ENCODE results near the gene TAP2. TPM values are rescaled to one million over a fixed set of nuclear protein-coding genes. Genes with fewer than 3 reads are reported as not detected.

Gene TAP2
- total and polyA plus RNA-seq, 2 of the 13 experiments (the other 11 are each of a cell fraction or from before 2014, with no cell fraction given), result 10.3 to 17.6 TPM

DNA sequence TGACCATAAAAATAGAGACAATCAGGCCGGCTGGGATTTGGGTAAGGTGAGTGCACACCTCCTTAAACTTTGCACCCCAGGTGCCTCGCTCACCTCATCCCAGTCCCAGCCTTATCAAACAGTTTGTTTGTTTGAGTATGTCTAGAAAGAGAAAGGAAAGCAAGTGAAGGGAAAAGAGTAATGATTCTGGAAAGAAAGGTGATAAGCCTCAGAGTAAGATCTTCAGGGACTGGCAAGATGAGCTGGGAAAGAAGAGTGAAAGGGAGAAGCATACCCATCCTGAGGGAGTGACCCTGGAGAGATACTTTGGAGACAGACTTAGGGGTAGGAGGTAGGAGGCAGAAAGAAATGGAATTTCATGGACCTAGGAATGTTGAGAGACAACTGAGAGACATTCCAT lies 1.7 kb downstream of the TAP2 start:
- peaks cover 4 to 7% of the 10 kb centered on the region in 2 experiments; a peak in 2 of 5 replicates for H3K36me3 ChIP-seq (replicated peaks in 1 of 2; ENCODE audit: control insufficient read depth in 1 of 2, insufficient read depth in 2 of 2, low read length in 2 of 2)
- DNase-seq (ENCODE audit: low spot score) (no peak), FAIRE-seq (no peak), ATAC-seq (no peak)
- no peak overlapping the region for H3K4me3 ChIP-seq (replicated peaks in 1 of 3; ENCODE audit: insufficient read depth in 1 of 3, low read depth in 2 of 3, low read length in 3 of 3)
- POLR2A ChIA-PET, result no interaction called here
- peaks cover 14% of the 10 kb centered on the region for H3K4me1 ChIP-seq (ENCODE audit: insufficient read depth, low read length)
- no peak overlapping the region for H3K27ac ChIP-seq (ENCODE audit: extremely low read length, insufficient read depth, low read length)
- in situ Hi-C loops (cut with HindIII; ENCODE audit: extremely low pct_ligation_motif_present, low pct_unique_long_range_greater_than_20kb), result no loop called here
- no peak overlapping the region for H3K9ac ChIP-seq (ENCODE audit: insufficient read depth, low read depth, low read length)
- H3K27me3 ChIP-seq (ENCODE audit: control insufficient read depth in 1 of 2, insufficient read depth in 2 of 2, low read length in 2 of 2), result no peaks in the 10 kb centered on the region
- intact Hi-C loops (cut with micrococcal nuclease; ENCODE audit: unreplicated experiment), result no loop called here
- no peak overlapping the region for H2AFZ ChIP-seq (ENCODE audit: low read length)
- H3K9me3 ChIP-seq (ENCODE audit: low read length), result no peaks in the 10 kb centered on the region
- H3K4me2 ChIP-seq (ENCODE audit: low read depth, low read length), result no peak overlapping the region
- no peak for TF ChIP-seq GATA4 (IDR thresholded peaks at IDR 0.05; ENCODE audit: borderline replicate concordance, low read depth)
- TF ChIP-seq RNF2 (conservative IDR thresholded peaks at IDR 0.05; ENCODE audit: low read depth), result no peak
- no peak for TF ChIP-seq SRSF9 (IDR thresholded peaks at IDR 0.05; ENCODE audit: borderline replicate concordance, insufficient read depth, low read depth, low read length, poor library complexity, severe bottlenecking)
- TF ChIP-seq, protein P1, sequence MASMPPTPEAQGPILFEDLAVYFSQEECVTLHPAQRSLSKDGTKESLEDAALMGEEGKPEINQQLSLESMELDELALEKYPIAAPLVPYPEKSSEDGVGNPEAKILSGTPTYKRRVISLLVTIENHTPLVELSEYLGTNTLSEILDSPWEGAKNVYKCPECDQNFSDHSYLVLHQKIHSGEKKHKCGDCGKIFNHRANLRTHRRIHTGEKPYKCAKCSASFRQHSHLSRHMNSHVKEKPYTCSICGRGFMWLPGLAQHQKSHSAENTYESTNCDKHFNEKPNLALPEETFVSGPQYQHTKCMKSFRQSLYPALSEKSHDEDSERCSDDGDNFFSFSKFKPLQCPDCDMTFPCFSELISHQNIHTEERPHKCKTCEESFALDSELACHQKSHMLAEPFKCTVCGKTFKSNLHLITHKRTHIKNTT (CRISPR knock-in tag; IDR thresholded peaks at IDR 0.05), result no peak
- TF ChIP-seq, protein P2, sequence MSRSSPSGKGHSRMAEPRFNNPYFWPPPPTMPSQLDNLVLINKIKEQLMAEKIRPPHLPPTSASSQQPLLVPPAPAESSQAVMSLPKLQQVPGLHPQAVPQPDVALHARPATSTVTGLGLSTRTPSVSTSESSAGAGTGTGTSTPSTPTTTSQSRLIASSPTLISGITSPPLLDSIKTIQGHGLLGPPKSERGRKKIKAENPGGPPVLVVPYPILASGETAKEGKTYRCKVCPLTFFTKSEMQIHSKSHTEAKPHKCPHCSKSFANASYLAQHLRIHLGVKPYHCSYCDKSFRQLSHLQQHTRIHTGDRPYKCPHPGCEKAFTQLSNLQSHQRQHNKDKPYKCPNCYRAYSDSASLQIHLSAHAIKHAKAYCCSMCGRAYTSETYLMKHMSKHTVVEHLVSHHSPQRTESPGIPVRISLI (CRISPR knock-in tag; IDR thresholded peaks at IDR 0.05; ENCODE audit: borderline replicate concordance), result no peak
- TF ChIP-seq NBN (conservative IDR thresholded peaks at IDR 0.05), result no peak
- TF ChIP-seq, protein P3, sequence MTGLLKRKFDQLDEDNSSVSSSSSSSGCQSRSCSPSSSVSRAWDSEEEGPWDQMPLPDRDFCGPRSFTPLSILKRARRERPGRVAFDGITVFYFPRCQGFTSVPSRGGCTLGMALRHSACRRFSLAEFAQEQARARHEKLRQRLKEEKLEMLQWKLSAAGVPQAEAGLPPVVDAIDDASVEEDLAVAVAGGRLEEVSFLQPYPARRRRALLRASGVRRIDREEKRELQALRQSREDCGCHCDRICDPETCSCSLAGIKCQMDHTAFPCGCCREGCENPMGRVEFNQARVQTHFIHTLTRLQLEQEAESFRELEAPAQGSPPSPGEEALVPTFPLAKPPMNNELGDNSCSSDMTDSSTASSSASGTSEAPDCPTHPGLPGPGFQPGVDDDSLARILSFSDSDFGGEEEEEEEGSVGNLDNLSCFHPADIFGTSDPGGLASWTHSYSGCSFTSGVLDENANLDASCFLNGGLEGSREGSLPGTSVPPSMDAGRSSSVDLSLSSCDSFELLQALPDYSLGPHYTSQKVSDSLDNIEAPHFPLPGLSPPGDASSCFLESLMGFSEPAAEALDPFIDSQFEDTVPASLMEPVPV (CRISPR knock-in tag; IDR thresholded peaks at IDR 0.05), result no peak
- no peak for TF ChIP-seq MED1 (CRISPR knock-in tag; IDR thresholded peaks at IDR 0.05)
- no peak for TF ChIP-seq KLF16 (CRISPR knock-in tag; IDR thresholded peaks at IDR 0.05)
- no peaks in the 10 kb centered on the region for H4K20me1 ChIP-seq (ENCODE audit: insufficient read depth, low read length)
- CTCF ChIA-PET (ENCODE audit: low intra/inter-chr PET ratio, low total read pairs), result no interaction called here
- BruUV-seq (replicated peaks), result no TSS peak
- WGBS (ENCODE audit: low lambda C conversion rate), result 91% methylated on average over 2 of the region's 2 CpGs
- peaks cover 4% of the 10 kb centered on the region for H3K79me2 ChIP-seq (ENCODE audit: insufficient read depth, low read length)
